IPS-NIHi11 (cell line): ENCODE measurements around the gene DYSF.
A peak's percentile ranks its signal among the peaks of the same experiment; 100 is the strongest.

ENCODE experiments used
- DNase-seq: peaks from one replicate; pipeline ENCODE4 v3.0.0; 2012; ENCODE audit warnings: mixed read lengths, low spot score

Gene DYSF

GRCh38 chr2:71456617-71457016 lies 3.3 kb downstream of the DYSF start:
- no peak for DNase-seq

GRCh38 chr2:71457123-71457915 lies 4.0 kb downstream of the DYSF start:
- no peak for DNase-seq

GRCh38 chr2:71457923-71458322 lies 4.6 kb downstream of the DYSF start:
- DNase-seq, result no peak

GRCh38 chr2:71458413-71459083 lies 5.2 kb downstream of the DYSF start:
- DNase-seq, result no peak

- no peak for DNase-seq
Observed at GRCh38 chr2:71459084-71459431, 5.7 kb downstream of the DYSF start.

- DNase-seq, result no peak
Observed at GRCh38 chr2:71460056-71460455, 6.7 kb downstream of the DYSF start.

GRCh38 chr2:71460595-71461303 lies 7.4 kb downstream of the DYSF start:
- peak; percentile 50 for DNase-seq

GRCh38 chr2:71461304-71461671 lies 7.9 kb downstream of the DYSF start:
- DNase-seq, result no peak

GRCh38 chr2:71462056-71462605 lies 8.8 kb downstream of the DYSF start:
- no peak for DNase-seq

- DNase-seq, result no peak
Observed at GRCh38 chr2:71462641-71463341, 9.4 kb downstream of the DYSF start.

- DNase-seq, result no peak
Observed at GRCh38 chr2:71463342-71463654, 9.9 kb downstream of the DYSF start.

- no peak for DNase-seq
Observed at GRCh38 chr2:71464389-71464788, 11.0 kb downstream of the DYSF start.

GRCh38 chr2:71465356-71465755 lies 12.0 kb downstream of the DYSF start:
- no peak for DNase-seq

GRCh38 chr2:71465961-71466300 lies 12.6 kb downstream of the DYSF start:
- DNase-seq, result no peak

GRCh38 chr2:71466301-71467179 lies 13.2 kb downstream of the DYSF start:
- DNase-seq, result peak; percentile 80

GRCh38 chr2:71467180-71467815 lies 13.9 kb downstream of the DYSF start:
- no peak for DNase-seq

GRCh38 chr2:71468279-71469015 lies 15.1 kb downstream of the DYSF start:
- no peak for DNase-seq

GRCh38 chr2:71469403-71470398 lies 16.3 kb downstream of the DYSF start:
- DNase-seq, result no peak

- DNase-seq, result no peak
Observed at GRCh38 chr2:71471276-71471675, 17.9 kb downstream of the DYSF start.
